HCT116 (cell line): ENCODE results near the gene NIN. TPM values are rescaled to one million over a fixed set of nuclear protein-coding genes. Genes with fewer than 3 reads are reported as not detected.

Source experiments
- ATAC-seq: fragments of 200-7000 bp; cut with Tn5 transposase; 2 replicates; pipeline ENCODE4 v1.9.1; 2020; ENCODE audit warnings: mild to moderate bottlenecking, moderate library complexity
- BruUV-seq: library from RNA; stranded (reverse); fragments of 400-500 nt; replicated peaks from 2 replicates; lab custom pipeline; 2021; lab: Mats Ljungman, UMichigan
- CTCF ChIA-PET: fragments of 300-600 bp; sonication (Branson Sonifier 250); formaldehyde crosslinking; loops from one replicate; lab custom pipeline; 2021; ENCODE audit warnings: antibody characterized with exemption; lab: Charles Lee
- POLR2A ChIA-PET: fragments of 300-600, 350-600 bp; sonication (Branson Sonifier 250); formaldehyde crosslinking; loops from one replicate; lab custom pipeline; 2021; ENCODE audit warnings: antibody characterized with exemption; lab: Charles Lee
- RAD21 ChIA-PET, 2 experiments: fragments of 300-600 bp; sonication (Branson Sonifier 250); formaldehyde crosslinking; loops; one replicate each; lab custom pipeline; 2023; ENCODE audit warnings: low total read pairs in 2 of 2; ENCODE audit not compliant: uncharacterized antibody in 2 of 2, unreplicated experiment in 2 of 2, low non-redundant PET in 1 of 2; lab: Charles Lee
- DNase-seq: peaks from one replicate; pipeline ENCODE4 v3.0.0-alpha.2; 2010; ENCODE audit warnings: low read depth, low spot score
- H2AFZ ChIP-seq: fragments of 200-600 bp; shearing (Covaris generic), sonication (generic); 2 replicates; pipeline ENCODE4 v1.6.1; 2017; ENCODE audit warnings: low read depth, mixed run types, mixed read lengths, antibody characterized with exemption, low read length; ENCODE audit not compliant: poor library complexity, severe bottlenecking
- H3K27ac ChIP-seq: 2 replicates; pipeline ENCODE4 v1.5.1; 2012; ENCODE audit warnings: low read depth, low read length
- H3K27me3 ChIP-seq: fragments of 200-600 bp; sonication (generic); 2 replicates; pipeline ENCODE4 v1.6.1; 2016; ENCODE audit warnings: mixed run types, low read length, mixed read lengths; ENCODE audit not compliant: insufficient read depth
- H3K36me3 ChIP-seq, 2 experiments: fragments of 200-500 bp in 1 of 2; fragments of 200-600 bp in 1 of 2; sonication (Bioruptor generic) in 1 of 2; sonication (generic) in 1 of 2; 2 replicates each; pipeline versions ENCODE4 v1.5.1 to v1.6.1; 2014 to 2016; ENCODE audit warnings: low read length in 2 of 2, inconsistent platforms in 1 of 2, mixed read lengths in 1 of 2, mixed run types in 1 of 2; ENCODE audit not compliant: insufficient read depth in 2 of 2, control insufficient read depth in 1 of 2
- H3K4me1 ChIP-seq, 2 experiments: fragments of 200-600 bp in 1 of 2; sonication (generic) in 1 of 2; 2 replicates each; pipeline versions ENCODE4 v1.5.1 to v1.6.1; 2012 to 2017; ENCODE audit warnings: low read length in 2 of 2, inconsistent platforms in 1 of 2, mild to moderate bottlenecking in 1 of 2, mixed read lengths in 1 of 2, mixed run types in 1 of 2, moderate library complexity in 1 of 2; ENCODE audit not compliant: insufficient read depth in 2 of 2, control insufficient read depth in 1 of 2
- H3K4me2 ChIP-seq: fragments of 200-600 bp; sonication (generic); 2 replicates; pipeline ENCODE4 v1.6.1; 2017; ENCODE audit warnings: mixed run types, low read length, mixed read lengths
- H3K4me3 ChIP-seq, 2 experiments: fragments of 200-600 bp in 1 of 2; sonication (generic) in 1 of 2; replicated peaks in 1 of 2; 2 replicates each; pipeline ENCODE4 v1.5.1; 2011 to 2016; ENCODE audit warnings: low read length in 2 of 2, control low read depth in 1 of 2, low read depth in 1 of 2, mild to moderate bottlenecking in 1 of 2, mixed read lengths in 1 of 2, mixed run types in 1 of 2
- H3K79me2 ChIP-seq: fragments of 200-600 bp; sonication (generic); 2 replicates; pipeline ENCODE4 v1.6.1; 2017; ENCODE audit warnings: mild to moderate bottlenecking, mixed run types, low read length, moderate library complexity, mixed read lengths; ENCODE audit not compliant: insufficient read depth
- H3K9ac ChIP-seq: fragments of 200-600 bp; sonication (generic); 2 replicates; pipeline ENCODE4 v1.6.1; 2016; ENCODE audit warnings: low read length, mixed read lengths
- H3K9me2 ChIP-seq: fragments of 200-600 bp; sonication (generic), shearing (Covaris generic); 2 replicates; pipeline ENCODE4 v1.6.1; 2017; ENCODE audit warnings: mixed run types, mild to moderate bottlenecking, moderate library complexity; ENCODE audit not compliant: insufficient read depth
- H3K9me3 ChIP-seq, 2 experiments: fragments of 200-500 bp in 1 of 2; fragments of 200-600 bp in 1 of 2; sonication (Bioruptor generic) in 1 of 2; sonication (generic) in 1 of 2; 2 replicates each; pipeline ENCODE4 v1.6.1; 2014 to 2017; ENCODE audit warnings: low read length in 2 of 2, mixed read lengths in 2 of 2, inconsistent platforms in 1 of 2, low read depth in 1 of 2, mild to moderate bottlenecking in 1 of 2, mixed run types in 1 of 2, moderate library complexity in 1 of 2; ENCODE audit not compliant: control insufficient read depth in 1 of 2, insufficient read depth in 1 of 2
- H4K20me1 ChIP-seq: fragments of 200-600 bp; sonication (generic), shearing (Covaris generic); 2 replicates; pipeline ENCODE4 v1.6.1; 2017; ENCODE audit warnings: mixed run types, mild to moderate bottlenecking, moderate library complexity; ENCODE audit not compliant: insufficient read depth
- ATF3 ChIP-seq: IDR thresholded peaks from 2 replicates; pipeline ENCODE4 v1.6.1; 2012
- CBX3 ChIP-seq: IDR thresholded peaks from 2 replicates; pipeline ENCODE4 v1.6.1; 2012; ENCODE audit warnings: low read depth
- CTCF ChIP-seq, 3 experiments: fragments of 200-600 bp in 1 of 3; sonication (generic) in 1 of 3; IDR thresholded peaks in 2 of 3; conservative IDR thresholded peaks in 1 of 3; 2 replicates each; pipeline ENCODE4 v1.5.1; 2012 to 2017; ENCODE audit warnings: low read depth in 2 of 3, low read length in 2 of 3, antibody characterized with exemption in 1 of 3, borderline replicate concordance in 1 of 3, control low read depth in 1 of 3, mild to moderate bottlenecking in 1 of 3, mixed read lengths in 1 of 3, mixed run types in 1 of 3, moderate library complexity in 1 of 3; ENCODE audit not compliant: insufficient read depth in 1 of 3
- EGR1 ChIP-seq: IDR thresholded peaks from 2 replicates; pipeline ENCODE4 v1.6.1; 2012; ENCODE audit warnings: low read depth
- EZH2 ChIP-seq: fragments of 200-600 bp; sonication (generic); IDR thresholded peaks from 2 replicates; pipeline ENCODE4 v1.6.1; 2017; ENCODE audit warnings: antibody characterized with exemption, mixed run types
- EZH2phosphoT487 ChIP-seq: fragments of 200-600 bp; IDR thresholded peaks from 2 replicates; pipeline ENCODE4 v1.6.1; 2018; ENCODE audit warnings: antibody characterized with exemption, borderline replicate concordance
- JUND ChIP-seq: IDR thresholded peaks from 2 replicates; pipeline ENCODE4 v1.6.1; 2012
- POLR2AphosphoS5 ChIP-seq: IDR thresholded peaks from 2 replicates; pipeline ENCODE4 v1.6.1; 2011; ENCODE audit warnings: mild to moderate bottlenecking, low read depth, low read length, moderate library complexity
- RAD21 ChIP-seq: IDR thresholded peaks from 2 replicates; pipeline ENCODE4 v1.6.1; 2012; ENCODE audit warnings: low read depth, mild to moderate bottlenecking
- SIN3A ChIP-seq: IDR thresholded peaks from 2 replicates; pipeline ENCODE4 v1.6.1; 2012; ENCODE audit warnings: low read depth
- SP1 ChIP-seq: IDR thresholded peaks from 2 replicates; pipeline ENCODE4 v1.6.1; 2012; ENCODE audit warnings: low read depth
- TCF7L2 ChIP-seq: IDR thresholded peaks from 2 replicates; pipeline ENCODE4 v1.7.0; 2011; ENCODE audit warnings: borderline replicate concordance, inconsistent platforms; ENCODE audit not compliant: insufficient read depth, insufficient read length; ENCODE audit errors: extremely low read depth
- ZBTB33 ChIP-seq: IDR thresholded peaks from 2 replicates; pipeline ENCODE4 v1.6.1; 2011; ENCODE audit warnings: mild to moderate bottlenecking, low read length, moderate library complexity; ENCODE audit not compliant: insufficient replicate concordance; ENCODE audit errors: extremely low read depth
- ZFX ChIP-seq: fragments of 450-650 bp; IDR thresholded peaks from 2 replicates; pipeline ENCODE4 v1.6.1; 2017
- ZNF274 ChIP-seq: fragments of 200-500 bp; sonication (Bioruptor generic); IDR thresholded peaks from 2 replicates; pipeline ENCODE4 v1.6.1; 2014; ENCODE audit warnings: mild to moderate bottlenecking, low read depth, low read length, inconsistent platforms
- intact Hi-C: fragments of 100-400 bp; cut with micrococcal nuclease; formaldehyde crosslinking; loops from 2 replicates; pipeline ENCODE4 v1.10.0; 2022
- total RNA-seq: library from RNA; stranded (reverse); gene quantifications from one replicate; pipeline ENCODE4 v1.2.1, GENCODE V29; 2021; ENCODE audit not compliant: unreplicated experiment

The NIN gene
- total RNA-seq, 1 experiment from 2014 or later = 39.6 TPM

GRCh38 chr14:50785457-50786063, 45.4 kb downstream of the NIN start:
- no peaks in the 10 kb centered on the region for H3K9me2 ChIP-seq
- no peak overlapping the region for H3K4me2 ChIP-seq
- no peak overlapping the region for H3K9ac ChIP-seq
- no peak overlapping the region for H2AFZ ChIP-seq
- intact Hi-C loops = no loop called here
- H4K20me1 ChIP-seq = no peaks in the 10 kb centered on the region
- RAD21 ChIA-PET = no interaction called here
- DNase-seq (no peak), ATAC-seq (no peak)
- POLR2A ChIA-PET = no interaction called here
- no peak overlapping the region for H3K27ac ChIP-seq
- TF ChIP-seq EGR1 (no peak), TCF7L2 (no peak), CBX3 (no peak), SP1 (no peak), EZH2phosphoT487 (no peak), POLR2AphosphoS5 (no peak), ATF3 (no peak), ZNF274 (no peak)
- H3K4me1 ChIP-seq = no peaks in the 10 kb centered on the region
- H3K79me2 ChIP-seq = no peaks in the 10 kb centered on the region
- no TSS peak for BruUV-seq
- H3K4me3 ChIP-seq = no peak overlapping the region
- CTCF ChIA-PET = no interaction called here
- no peaks in the 10 kb centered on the region for H3K9me3 ChIP-seq
- no peaks in the 10 kb centered on the region for H3K27me3 ChIP-seq
- H3K36me3 ChIP-seq = peaks cover 0 to 2% of the 10 kb centered on the region in 2 experiments; a peak in 2 of 4 replicates

- intact Hi-C loops = no loop called here
- no peak overlapping the region for H3K4me3 ChIP-seq
- no peak for DNase-seq
- RAD21 ChIA-PET = no interaction called here
- CTCF ChIA-PET = no interaction called here
- no peaks in the 10 kb centered on the region for H3K4me1 ChIP-seq
- BruUV-seq = no TSS peak
- no peaks in the 10 kb centered on the region for H3K9me2 ChIP-seq
- no peaks in the 10 kb centered on the region for H4K20me1 ChIP-seq
- no peak overlapping the region for H3K4me2 ChIP-seq
- H3K9ac ChIP-seq = no peak overlapping the region
- ATAC-seq = no peak
- H3K9me3 ChIP-seq = no peaks in the 10 kb centered on the region
- no peaks in the 10 kb centered on the region for H3K27me3 ChIP-seq
- POLR2A ChIA-PET = no interaction called here
- no peaks in the 10 kb centered on the region; a peak in 1 of 4 replicates for H3K36me3 ChIP-seq
- H3K79me2 ChIP-seq = no peaks in the 10 kb centered on the region
- H2AFZ ChIP-seq = no peak overlapping the region
- H3K27ac ChIP-seq = no peak overlapping the region
- TF ChIP-seq ZFX = no peak
- no peak for TF ChIP-seq TCF7L2
- TF ChIP-seq ZBTB33 = no peak
- no peak for TF ChIP-seq CTCF (IDR thresholded peaks at IDR 0.05 in 2 of 3, conservative IDR thresholded peaks at IDR 0.05 in 1 of 3; ENCODE audit: borderline replicate concordance in 1 of 3, insufficient read depth in 1 of 3, low read depth in 2 of 3, low read length in 2 of 3)
- no peak for TF ChIP-seq POLR2AphosphoS5
- TF ChIP-seq EZH2 = no peak
- TF ChIP-seq SIN3A = no peak
- TF ChIP-seq JUND = no peak
- TF ChIP-seq EZH2phosphoT487 = no peak
- TF ChIP-seq RAD21 = no peak
These were observed 46.1 kb downstream of the NIN start for GRCh38 chr14:50784683-50785456.
